Adrenal gland (tissue), 12 donors: Measurements from ENCODE around the gene FADS2. TPM values are rescaled to one million over a fixed set of nuclear protein-coding genes. Genes with fewer than 3 reads are reported as not detected.

Experiments used
- DNase-seq, 7 donors: peaks; one replicate each; pipeline ENCODE4 v3.0.0-alpha.2; 2019 to 2020
- H3K27ac ChIP-seq, 5 donors: fragments of 200-600 bp; sonication (generic) in 4 of 5; 1 replicate in 3 of 5; 2 replicates in 2 of 5; pipeline versions ENCODE4 v1.5.1 to v1.8.0; 2016 to 2020; ENCODE audit warnings: mild to moderate bottlenecking in 1 of 5
- H3K27me3 ChIP-seq: fragments of 200-600 bp; 2 replicates; pipeline ENCODE4 v1.8.0; 2021
- H3K36me3 ChIP-seq, 2 donors: fragments of 200-600 bp; replicated peaks in 1 of 2; 1 replicate in 1 of 2; 2 replicates in 1 of 2; pipeline versions ENCODE4 v1.5.1 to v1.8.0; 2018 to 2022
- H3K4me1 ChIP-seq, 2 donors: fragments of 200-600 bp; replicated peaks in 1 of 2; 1 replicate in 1 of 2; 2 replicates in 1 of 2; pipeline versions ENCODE4 v1.5.1 to v1.8.0; 2018 to 2021
- H3K4me3 ChIP-seq, 4 donors: fragments of 200-600 bp; sonication (generic) in 3 of 4; one replicate each; pipeline ENCODE4 v1.5.1; 2016 to 2018
- H3K9me3 ChIP-seq, 3 donors: fragments of 200-600 bp; sonication (generic) in 1 of 3; replicated peaks in 1 of 3; 1 replicate in 2 of 3; 2 replicates in 1 of 3; pipeline versions ENCODE4 v1.5.1 to v1.8.0; 2016 to 2021
- CTCF ChIP-seq, 6 experiments: fragments of 450-650 bp in 4 of 6; fragments of 200-600 bp in 2 of 6; sonication (generic) in 1 of 6; IDR thresholded peaks; 1 replicate in 5 of 6; 2 replicates in 1 of 6; pipeline versions ENCODE4 v1.5.1 to v1.8.0; 2016 to 2021; ENCODE audit warnings: antibody characterized with exemption in 6 of 6, mild to moderate bottlenecking in 2 of 6, moderate library complexity in 1 of 6
- POLR2A ChIP-seq, 2 donors: fragments of 450-650 bp; IDR thresholded peaks; one replicate each; pipeline ENCODE4 v1.6.1; 2017; ENCODE audit warnings: antibody characterized with exemption in 2 of 2, mild to moderate bottlenecking in 2 of 2, moderate library complexity in 1 of 2
- WGBS, 4 donors: extraction: QIAGEN DNeasy Blood & Tissue Kit in 2 of 4; methylation state at CpG; one replicate each; pipeline versions ENCODE4 v1.1.5 to v1.1.7; 2013 to 2017; 5-methylcytosine and 5-hydroxymethylcytosine counted together
- intact Hi-C, 2 donors: fragments of 100-400 bp; cut with DNase I; formaldehyde crosslinking; loops; one replicate each; pipeline versions ENCODE4 v1.14.1 to v1.15.0; 2022 to 2023
- polyA plus RNA-seq, 3 donors: library from polyadenylated mRNA; stranded (reverse); fragments of 200-250 nt in 2 of 3; fragments of 350-450 nt in 1 of 3; fragmentation: Illumina TruSeq in 1 of 3; extraction: RNeasy Lipid Tissue Mini Kit (QIAGEN cat#74804) in 1 of 3; gene quantifications; one replicate each; pipeline ENCODE4 v1.2.3, GENCODE V29; 2013 to 2014
- total RNA-seq, 9 donors: library from RNA; depleted of rRNA in 4 of 9; stranded (reverse); fragments of >200 nt in 4 of 9; fragments of 120-200 nt in 1 of 9; fragmentation: NEBNext Ultra II Directional in 1 of 9; extraction: Animal tissue kit (Norgen Biotek cat#: 25700) in 1 of 9; gene quantifications; one replicate each; pipeline versions ENCODE4 v1.1.0 to v1.2.4, GENCODE V29; 2013 to 2023
- donor health status: healthy with polysubstance abuse.
- donor health status: Bipolar disorder and iron deficiency.
- donor health status: DM: yes; HTN: yes; CAD: no.
- donor health status: DM: no; HTN: no; CAD: no.
- donor health status: DM: no; HTN: no; CAD: no.
- donor health status: DM: yes; HTN: yes; CAD: no.

FADS2 gene
- total and polyA plus RNA-seq, 12 donors: 134 to 1,327 (median 488) TPM

- WGBS, 4 donors: 79 to 89% (median 83%) methylated on average over 6 of the region's 6 CpGs
- Histone ChIP-seq H3K27ac (peak overlapping the region in 2 of 5 donors; percentile 34 to 48), H3K36me3 (peaks cover 0 to 2% of the 10 kb centered on the region in 2 donors), H3K4me3 (no peak overlapping the region), H3K4me1 (peaks cover 0 to 40% of the 10 kb centered on the region in 2 donors), H3K9me3 (no peaks in the 10 kb centered on the region), H3K27me3 (no peaks in the 10 kb centered on the region)
- peak in 5 of 7 donors; percentile 37 to 64 (median 49) for DNase-seq
- intact Hi-C loops: no loop called here
- no peak for TF ChIP-seq POLR2A (IDR thresholded peaks at IDR 0.05)
- TF ChIP-seq CTCF (IDR thresholded peaks at IDR 0.05): peak in 1 of 6 experiments; percentile 6
Measured at GRCh38 chr11:61912530-61912898, 84.4 kb downstream of the FADS2 start.

GRCh38 chr11:61912991-61913698 lies 85.0 kb downstream of the FADS2 start:
- no peaks in the 10 kb centered on the region for H3K27me3 ChIP-seq

GRCh38 chr11:61913699-61914395 lies 85.7 kb downstream of the FADS2 start:
- H3K4me3 ChIP-seq: no peak overlapping the region
- H3K27me3 ChIP-seq: no peaks in the 10 kb centered on the region
- TF ChIP-seq POLR2A (IDR thresholded peaks at IDR 0.05) (no peak), CTCF (IDR thresholded peaks at IDR 0.05) (no peak)
- peaks cover 0 to 41% of the 10 kb centered on the region in 2 donors for H3K4me1 ChIP-seq
- H3K27ac ChIP-seq: no peak overlapping the region
- DNase-seq: peak in 4 of 7 donors; percentile 0 to 34 (median 8)
- intact Hi-C loops: no loop called here
- WGBS, 4 donors: 84 to 85% (median 85%) methylated on average over 5 to 8 of the region's 8 CpGs
- no peaks in the 10 kb centered on the region for H3K9me3 ChIP-seq
- H3K36me3 ChIP-seq: no peaks in the 10 kb centered on the region

More at GRCh38 chr11:61912991-61913698, 85.0 kb downstream of the FADS2 start:
- Histone ChIP-seq H3K36me3 (no peaks in the 10 kb centered on the region), H3K9me3 (no peaks in the 10 kb centered on the region), H3K27ac (peak overlapping the region in 1 of 5 donors; percentile 29), H3K4me1 (peaks cover 0 to 44% of the 10 kb centered on the region in 2 donors), H3K4me3 (no peak overlapping the region)
- TF ChIP-seq CTCF (IDR thresholded peaks at IDR 0.05) (no peak), POLR2A (IDR thresholded peaks at IDR 0.05) (no peak)
- 77 to 87% (median 84%) methylated on average over 14 to 18 of the region's 18 CpGs for WGBS, 4 donors
- DNase-seq: peak in 6 of 7 donors; percentile 1 to 42 (median 12)
- intact Hi-C loops: no loop called here

GRCh38 chr11:61914471-61915171 lies 86.5 kb downstream of the FADS2 start:
- H3K27ac ChIP-seq: peak overlapping the region in 1 of 5 donors; percentile 29
- peak in 2 of 7 donors; percentile 6 to 17 for DNase-seq
- H3K27me3 ChIP-seq: no peaks in the 10 kb centered on the region
- WGBS, 4 donors: 91 to 95% (median 92%) methylated on average over 7 of the region's 7 CpGs
- H3K4me3 ChIP-seq: no peak overlapping the region
- TF ChIP-seq CTCF (IDR thresholded peaks at IDR 0.05) (no peak), POLR2A (IDR thresholded peaks at IDR 0.05) (no peak)
- intact Hi-C loops: no loop called here
- peaks cover 0 to 36% of the 10 kb centered on the region in 2 donors for H3K4me1 ChIP-seq
- no peaks in the 10 kb centered on the region for H3K9me3 ChIP-seq
- no peaks in the 10 kb centered on the region for H3K36me3 ChIP-seq
